GM18868 (cell line): Measurements from ENCODE around the gene OSBPL9.

Experiments used
- ATAC-seq: cut with Tn5 transposase; IDR thresholded peaks from one replicate; pipeline ENCODE4 v1.9.1; 2021; ENCODE audit warnings: mild to moderate bottlenecking, moderate library complexity; ENCODE audit not compliant: unreplicated experiment

OSBPL9 gene

GRCh38 chr1:51734896-51735745 is 118.2 kb downstream of the OSBPL9 start:
- no peak for ATAC-seq

GRCh38 chr1:51735746-51736254 is 118.9 kb downstream of the OSBPL9 start:
- no peak for ATAC-seq

DNA sequence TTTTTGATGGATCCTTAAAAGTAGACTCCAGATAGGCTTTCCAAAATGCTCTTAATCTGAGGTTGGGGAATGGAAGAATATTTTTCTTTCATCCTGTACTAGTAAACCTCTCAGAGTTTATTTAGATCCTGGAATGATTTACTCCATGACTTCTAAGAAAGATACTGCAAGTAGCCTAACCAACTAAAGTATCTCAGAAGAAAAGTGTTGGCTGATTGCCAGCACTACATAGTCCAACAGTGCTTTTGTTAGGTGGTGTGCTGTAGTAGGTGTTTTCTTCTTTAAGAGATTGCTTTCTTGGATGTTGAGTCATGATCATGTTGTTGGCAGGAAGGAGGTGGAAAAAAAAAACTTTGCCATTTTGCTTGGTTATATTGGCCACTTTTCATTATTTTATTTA is 119.8 kb downstream of the OSBPL9 start:
- ATAC-seq, result peak; percentile 34

DNA sequence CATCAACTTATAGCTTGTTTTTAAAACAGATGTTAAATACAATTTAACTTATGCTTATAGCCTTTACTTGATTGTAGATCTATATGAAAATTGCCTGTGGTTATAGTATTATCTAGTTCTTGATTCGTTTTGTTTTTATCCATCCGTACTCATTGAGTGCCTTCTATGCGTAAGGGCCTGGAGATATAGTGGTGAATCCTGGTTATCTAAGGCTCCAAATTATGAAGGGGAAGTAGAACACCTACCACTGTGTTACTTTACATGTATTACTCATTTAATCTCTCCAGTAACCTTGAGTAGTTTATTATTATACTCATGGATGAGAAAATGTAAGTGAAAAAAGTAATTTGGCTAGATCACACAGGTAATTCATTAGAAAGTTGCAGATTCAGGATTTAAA is 121.8 kb downstream of the OSBPL9 start:
- ATAC-seq, result no peak

GRCh38 chr1:51740652-51741051 is 123.8 kb downstream of the OSBPL9 start:
- ATAC-seq, result no peak

- no peak for ATAC-seq
Measured at GRCh38 chr1:51741121-51741681, 124.3 kb downstream of the OSBPL9 start.

GRCh38 chr1:51744506-51745303 is 127.8 kb downstream of the OSBPL9 start:
- peak; percentile 69 for ATAC-seq

DNA sequence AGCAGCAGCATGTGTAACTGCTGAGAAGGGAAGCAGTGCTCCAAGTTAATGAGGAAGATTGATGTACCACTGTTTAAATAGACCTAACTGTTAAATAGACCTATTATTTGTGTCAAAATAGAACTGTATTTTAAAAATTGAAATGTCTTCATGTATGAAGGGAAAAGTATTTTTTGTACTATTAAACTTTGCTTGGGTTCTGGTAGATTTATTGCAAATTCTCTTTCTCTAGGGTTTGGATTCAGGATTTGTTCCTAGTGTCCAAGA is 128.3 kb downstream of the OSBPL9 start:
- ATAC-seq, result no peak

DNA sequence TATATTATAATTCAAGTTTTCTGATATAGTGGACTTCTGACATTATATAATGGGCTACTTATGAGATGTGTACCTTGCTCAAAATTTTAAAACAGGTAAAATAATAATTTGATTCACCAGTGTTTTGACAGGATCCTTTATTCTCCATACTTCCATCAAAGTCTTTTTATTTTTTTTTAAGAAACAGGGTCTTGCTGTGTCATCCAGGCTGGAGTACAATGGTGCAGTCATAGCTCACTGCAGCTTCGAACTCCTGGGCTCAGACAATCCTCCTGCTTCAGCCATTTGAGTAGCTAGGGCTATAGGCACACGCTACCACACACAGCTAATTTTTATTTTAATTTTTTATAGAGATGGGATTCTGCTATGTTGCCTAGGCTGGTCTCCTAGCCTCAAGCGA is 132.3 kb downstream of the OSBPL9 start:
- no peak for ATAC-seq

GRCh38 chr1:51750218-51750617 is 133.3 kb downstream of the OSBPL9 start:
- ATAC-seq, result no peak

DNA sequence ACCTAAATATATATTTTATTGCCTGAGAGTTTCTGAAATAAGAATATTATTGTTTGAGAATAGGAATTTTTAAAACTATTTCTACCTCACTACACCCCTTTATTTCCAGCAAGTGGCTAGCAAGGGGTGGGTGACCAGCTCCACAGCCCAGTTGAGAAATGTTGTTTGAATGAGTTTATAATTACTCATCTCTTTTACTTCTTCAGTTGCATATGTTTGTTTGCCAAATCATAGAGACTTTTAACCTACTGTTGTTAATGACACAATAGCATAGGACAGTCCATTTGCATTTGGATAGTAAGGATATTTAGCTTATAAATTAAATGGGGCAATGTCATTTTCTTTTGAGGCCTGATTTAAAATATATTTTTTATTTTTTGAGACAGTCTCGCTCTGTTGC is 133.8 kb downstream of the OSBPL9 start:
- no peak for ATAC-seq

- no peak for ATAC-seq
Measured at GRCh38 chr1:51752073-51752948, 135.4 kb downstream of the OSBPL9 start.

DNA sequence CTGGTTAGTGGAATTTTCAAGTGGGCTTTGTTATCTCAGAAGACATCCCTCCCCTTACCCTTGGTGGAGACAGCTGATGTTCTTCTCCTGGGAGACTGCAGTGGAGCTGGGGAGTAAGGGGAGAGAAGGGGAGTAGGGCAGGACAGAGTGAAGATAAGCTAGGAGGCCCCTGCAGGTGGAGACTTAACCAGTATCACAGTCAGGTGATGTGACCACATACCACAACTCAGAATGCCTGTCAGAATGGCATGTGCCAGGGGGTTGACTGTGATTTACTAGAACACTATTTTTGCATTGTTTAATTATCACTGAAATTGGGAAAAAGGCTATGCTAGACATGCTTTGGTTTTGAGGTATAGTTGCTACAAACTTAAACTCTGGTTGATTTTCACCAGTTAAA is 137.1 kb downstream of the OSBPL9 start:
- ATAC-seq, result no peak

- ATAC-seq, result no peak
Measured at GRCh38 chr1:51754666-51755065, 137.8 kb downstream of the OSBPL9 start.

GRCh38 chr1:51755437-51755836 is 138.5 kb downstream of the OSBPL9 start:
- ATAC-seq, result no peak

DNA sequence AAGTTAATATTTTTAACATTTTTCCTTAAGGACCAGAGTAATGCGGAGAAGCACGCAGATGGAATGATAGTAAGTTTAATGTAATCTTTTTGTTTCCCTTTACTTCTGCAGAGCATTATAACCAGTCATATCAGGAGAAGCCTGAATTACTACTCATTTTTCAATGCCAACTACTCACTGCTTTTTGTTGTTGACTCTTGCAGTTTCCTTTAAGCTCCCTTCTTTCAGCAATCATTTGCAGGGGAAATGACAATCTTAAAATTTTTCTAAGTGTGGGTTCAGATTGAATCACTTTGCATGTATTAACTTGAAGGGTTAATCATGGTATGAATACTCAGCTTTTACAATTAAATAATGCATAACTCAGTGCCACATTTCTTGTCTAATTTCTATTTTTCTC is 139.4 kb downstream of the OSBPL9 start:
- no peak for ATAC-seq

GRCh38 chr1:51758310-51758709 is 141.4 kb downstream of the OSBPL9 start:
- ATAC-seq, result no peak

GRCh38 chr1:51760872-51761271 is 144.0 kb downstream of the OSBPL9 start:
- no peak for ATAC-seq

GRCh38 chr1:51761351-51761750 is 144.5 kb downstream of the OSBPL9 start:
- no peak for ATAC-seq

GRCh38 chr1:51768971-51769588 is 152.2 kb downstream of the OSBPL9 start:
- no peak for ATAC-seq
